OCI-LY1 (cell line): ENCODE data around the gene TRPM2.

ENCODE experiments used
- CTCF ChIP-seq: fragments of 200-600 bp; sonication (generic), shearing (Covaris generic); IDR thresholded peaks from 2 replicates; pipeline ENCODE4 v1.5.1; 2017; ENCODE audit warnings: mild to moderate bottlenecking, antibody characterized with exemption, low read length, moderate library complexity, mixed read lengths
- EZH2 ChIP-seq: fragments of 200-600 bp; sonication (generic), shearing (Covaris generic); IDR thresholded peaks from 2 replicates; pipeline ENCODE4 v1.8.0; 2017; ENCODE audit warnings: borderline replicate concordance, mixed run types, mild to moderate bottlenecking, antibody characterized with exemption, low read length, moderate library complexity, mixed read lengths

- TF ChIP-seq CTCF (no peak), EZH2 (no peak)
Measured at GRCh38 chr21:44392185-44392584, 38.8 kb downstream of the TRPM2 start.
